GM18517 (cell line): ENCODE results near the gene KRTAP4-3.
"Not testable (repeated sequence)": the region's sequence is repeated elsewhere in the genome, so short reads cannot be mapped to it uniquely, and the experiment has no call there.

Source experiments
- ATAC-seq: cut with Tn5 transposase; IDR thresholded peaks from one replicate; pipeline ENCODE4 v1.9.1; 2021; ENCODE audit warnings: mild to moderate bottlenecking, moderate library complexity; ENCODE audit not compliant: unreplicated experiment

Gene KRTAP4-3

GRCh38 chr17:41119696-41120690 is 48.0 kb downstream of the KRTAP4-3 start:
- ATAC-seq, result not testable (repeated sequence)

GRCh38 chr17:41118721-41119120 is 49.3 kb downstream of the KRTAP4-3 start:
- no peak for ATAC-seq

- ATAC-seq, result not testable (repeated sequence)
Measured at GRCh38 chr17:41117846-41118386, 50.1 kb downstream of the KRTAP4-3 start, which contains the start of gene KRTAP4-11. Gene KRTAP4-11 (minus strand): TSS chr17:41118373. CDS start chr17:41118315, 58 bp downstream.
